Dermis blood vessel endothelial cell (primary cell): Measurements from ENCODE around the gene WNT10A. TPM values are rescaled to one million over a fixed set of nuclear protein-coding genes. Genes with fewer than 3 reads are reported as not detected.

ENCODE experiments used
- DNase-seq: peaks from one replicate; pipeline ENCODE4 v3.0.0; 2010
- total RNA-seq: library from RNA; depleted of rRNA; stranded (reverse); fragments of >200 nt; gene quantifications from 2 replicates; pipeline ENCODE4 v1.2.3, GENCODE V29; 2014

WNT10A gene
- total RNA-seq, 1 donor from 2014 or later = under 0.01 TPM

DNA sequence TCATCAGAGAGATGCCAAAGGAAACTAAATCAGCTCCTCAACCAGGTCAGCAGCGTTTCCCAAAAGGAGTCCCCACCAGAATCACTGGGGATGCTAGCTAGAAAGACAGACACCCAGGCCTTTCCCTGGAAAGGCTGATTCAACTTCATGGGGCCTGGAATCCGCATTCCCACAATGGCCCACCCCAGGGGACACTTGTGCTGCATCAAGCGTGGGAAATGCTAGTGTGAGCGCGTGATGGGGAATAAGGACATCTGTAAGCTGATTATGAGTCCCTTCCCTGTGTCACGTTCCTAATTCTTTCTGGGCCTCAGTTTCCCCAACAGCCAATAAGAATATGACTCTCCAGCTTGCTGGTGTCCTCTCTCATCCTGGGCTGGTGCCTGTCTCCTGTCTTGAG is 2.2 kb upstream of the WNT10A start:
- DNase-seq = no peak

GRCh38 chr2:218878926-218879761 is 1.5 kb upstream of the WNT10A start:
- no peak for DNase-seq

GRCh38 chr2:218879776-218880101 is 913 bp upstream of the WNT10A start:
- DNase-seq = no peak

DNA sequence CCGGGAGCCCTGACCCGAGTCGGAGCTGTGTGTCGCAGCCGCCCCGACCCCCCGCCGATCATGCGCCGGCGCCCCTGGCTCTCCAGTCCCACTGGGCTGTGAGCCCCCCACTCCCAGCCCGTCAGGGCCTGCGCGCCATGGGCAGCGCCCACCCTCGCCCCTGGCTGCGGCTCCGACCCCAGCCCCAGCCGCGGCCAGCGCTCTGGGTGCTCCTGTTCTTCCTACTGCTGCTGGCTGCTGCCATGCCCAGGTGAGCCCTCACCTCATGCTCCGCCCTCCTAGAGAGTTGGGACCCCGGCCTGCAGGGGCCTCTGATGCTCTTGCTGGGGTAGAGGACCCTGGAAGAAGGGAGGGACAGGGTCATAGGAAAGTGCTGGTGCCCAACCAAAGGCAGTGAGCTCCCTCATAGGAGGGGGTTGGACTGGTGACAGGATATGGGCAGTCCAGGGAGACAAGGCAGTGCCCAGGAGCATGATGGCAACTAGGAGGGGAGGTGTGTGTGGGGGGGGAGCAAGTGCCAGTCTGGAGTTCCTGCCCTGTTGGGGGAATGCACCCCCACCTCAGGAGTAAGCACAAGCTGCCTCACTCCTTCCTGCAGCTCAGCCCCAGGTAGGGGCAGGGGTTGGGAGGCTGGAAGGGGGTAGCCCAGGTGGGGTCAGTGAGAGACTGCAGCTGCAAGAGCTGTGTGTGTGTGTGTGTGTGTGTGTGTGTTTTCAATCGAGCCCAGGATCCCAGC is 375 bp downstream of the WNT10A start:
- DNase-seq = no peak

- DNase-seq = no peak
Measured at GRCh38 chr2:218881744-218882460, 1.2 kb downstream of the WNT10A start.

DNA sequence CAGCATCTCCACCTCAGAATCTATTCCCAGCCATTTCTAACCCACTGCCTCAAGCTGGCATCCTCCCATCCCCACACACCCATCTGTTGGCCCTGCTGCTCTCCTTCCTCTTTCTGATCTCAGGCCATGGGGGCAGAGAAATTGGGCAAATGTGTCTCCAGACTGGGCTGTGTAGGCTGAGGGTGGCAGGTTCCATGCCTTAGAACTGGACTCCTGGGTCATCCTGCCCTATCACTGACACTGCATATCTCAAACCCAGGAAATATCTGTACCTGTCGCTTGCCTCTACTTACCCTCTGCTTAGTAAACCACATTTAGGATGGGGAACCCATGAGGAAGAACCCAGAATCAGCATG is 1.8 kb downstream of the WNT10A start:
- no peak for DNase-seq

DNA sequence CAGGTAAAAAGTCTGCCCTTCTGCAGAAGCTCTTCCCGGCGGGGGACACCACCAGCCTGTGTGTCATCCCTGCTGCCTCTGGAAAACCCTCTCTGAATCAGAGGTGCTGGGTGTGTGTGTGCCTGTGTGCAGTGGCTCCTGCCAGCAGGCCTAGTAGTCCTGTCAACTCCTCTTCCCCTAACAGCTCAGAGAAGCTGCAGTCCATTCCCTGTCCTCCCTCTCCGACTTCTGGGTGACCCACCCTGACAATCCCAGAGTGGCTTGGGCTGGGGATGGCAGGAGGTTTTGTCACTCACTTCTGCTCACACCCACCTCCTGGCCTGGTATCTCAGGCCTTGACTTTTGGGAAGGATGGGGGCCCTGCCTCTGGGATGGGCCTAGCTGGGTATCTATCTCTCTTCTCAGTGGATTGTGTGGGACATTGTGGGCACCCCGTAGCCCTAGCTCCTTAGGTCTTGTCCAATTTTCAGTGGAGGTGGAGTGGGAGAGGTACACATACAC is 2.3 kb downstream of the WNT10A start:
- DNase-seq = no peak

DNA sequence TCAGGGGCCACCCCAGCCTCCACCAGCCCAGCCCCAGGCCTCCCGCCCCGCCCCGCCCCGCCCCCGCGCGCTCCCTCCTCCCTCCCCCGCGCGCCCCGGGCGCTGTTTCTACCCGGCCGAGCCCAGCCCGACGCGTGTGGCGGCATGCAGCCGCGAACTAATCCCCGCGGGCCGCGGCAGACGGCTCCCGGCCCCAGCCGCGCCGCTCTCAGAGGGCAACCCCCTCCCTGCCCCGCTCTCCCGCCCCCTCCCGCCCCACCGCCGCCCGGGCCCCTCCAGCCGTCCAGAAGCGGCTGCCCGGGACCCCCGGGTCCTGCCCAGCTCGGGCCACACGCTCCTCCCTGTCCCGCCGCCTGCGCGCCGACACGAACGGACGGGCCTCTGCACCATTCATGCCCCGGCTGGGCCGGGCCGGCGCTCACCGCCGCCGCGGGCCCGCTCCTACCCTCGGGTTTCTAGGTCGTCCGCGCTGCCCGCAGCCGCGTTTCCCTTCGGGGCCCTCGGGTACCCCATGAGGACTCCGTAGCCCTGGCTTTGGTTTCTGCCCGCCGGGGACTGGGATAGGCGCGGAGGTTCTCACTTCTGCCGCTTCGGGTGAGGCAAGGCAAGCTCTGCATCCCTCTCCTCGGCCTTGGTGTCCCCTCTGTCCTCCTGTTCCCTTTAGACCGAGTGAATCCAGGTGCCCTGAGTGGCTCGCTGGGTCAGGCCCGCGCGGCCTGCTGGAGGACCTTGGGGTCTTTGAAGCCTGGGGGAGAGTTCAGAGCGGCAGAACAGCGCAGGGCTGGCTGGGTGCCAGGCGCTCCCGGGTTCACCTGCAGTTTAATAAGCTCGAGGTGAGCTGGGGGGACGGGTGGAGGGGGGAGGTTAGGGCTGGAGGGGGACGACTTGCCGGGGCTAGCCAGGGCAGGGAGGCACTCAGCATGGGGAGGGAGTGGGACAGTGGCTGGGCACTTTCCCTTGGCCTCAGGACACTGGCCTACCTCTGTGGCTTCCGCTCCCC is 3.1 kb downstream of the WNT10A start:
- no peak for DNase-seq

- DNase-seq = no peak
Measured at GRCh38 chr2:218884519-218884918, 3.9 kb downstream of the WNT10A start.

- DNase-seq = no peak
Measured at GRCh38 chr2:218885981-218886947, 5.6 kb downstream of the WNT10A start.

DNA sequence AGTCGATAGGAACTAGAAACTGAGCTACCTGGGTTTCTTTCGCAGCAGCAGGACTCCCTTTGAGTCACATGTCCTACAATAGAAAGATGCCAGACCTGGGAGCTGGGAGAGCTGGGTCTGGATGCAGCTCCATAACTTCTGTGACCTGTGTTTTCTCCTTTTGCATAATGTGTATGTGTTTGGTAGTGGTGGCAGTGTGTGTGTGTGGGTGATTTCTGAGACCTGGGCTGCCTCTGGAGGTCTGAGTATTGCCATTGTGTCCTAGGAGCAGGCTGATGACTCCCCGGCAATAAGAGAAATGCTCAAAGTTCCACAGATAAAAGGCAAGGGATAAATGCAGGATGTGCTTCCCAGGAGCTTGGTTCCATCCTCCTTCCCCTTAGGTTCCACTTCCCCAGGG is 6.4 kb downstream of the WNT10A start:
- DNase-seq = no peak

GRCh38 chr2:218888341-218888740 is 7.7 kb downstream of the WNT10A start:
- DNase-seq = no peak

- no peak for DNase-seq
Measured at GRCh38 chr2:218889937-218890336, 9.3 kb downstream of the WNT10A start.

- no peak for DNase-seq
Measured at GRCh38 chr2:218890369-218890768, 9.7 kb downstream of the WNT10A start.

DNA sequence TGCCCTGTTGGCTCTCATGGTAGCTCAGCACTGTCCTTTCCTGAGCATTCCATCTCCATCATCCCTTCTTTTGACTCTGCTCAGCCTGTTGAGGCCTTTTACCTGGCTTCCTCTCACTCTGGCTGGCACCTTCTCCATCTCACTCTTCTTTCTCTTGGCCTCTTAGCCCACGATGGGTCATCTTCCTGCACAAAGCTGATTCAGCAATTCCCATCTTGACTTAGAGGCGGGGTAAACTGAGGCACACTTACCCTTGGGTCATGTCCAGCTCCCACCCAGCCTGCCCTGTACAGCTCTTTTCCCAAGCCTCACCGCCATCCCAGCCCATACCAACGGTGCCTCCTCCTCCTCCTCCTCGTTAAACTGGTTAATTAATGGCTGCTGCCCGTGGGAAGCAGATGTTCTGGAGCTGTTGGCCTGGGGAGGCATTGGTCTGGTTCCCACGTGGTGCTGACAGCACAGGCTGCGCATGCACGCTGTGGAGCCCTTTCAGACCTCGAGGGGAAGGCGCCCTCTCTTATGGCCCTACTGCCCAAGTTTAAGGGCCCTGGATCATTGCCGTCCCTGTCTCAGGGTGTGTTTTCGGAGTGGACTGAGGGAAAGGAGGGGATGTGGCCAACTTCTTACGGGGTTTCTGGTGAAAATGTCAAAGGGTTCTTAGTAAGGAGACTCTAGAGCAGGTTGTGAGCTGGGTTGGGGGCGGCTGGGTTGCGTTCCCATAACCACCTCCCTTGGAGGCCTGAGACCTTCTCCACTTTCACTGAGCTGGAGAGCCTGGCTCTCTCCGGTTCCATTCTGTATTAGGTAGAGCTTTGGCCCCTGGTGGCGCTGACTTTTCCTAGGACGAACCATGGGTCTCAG is 10.9 kb downstream of the WNT10A start:
- no peak for DNase-seq

- DNase-seq = peak; percentile 68
Measured at GRCh38 chr2:218892693-218893348, 12.2 kb downstream of the WNT10A start.

GRCh38 chr2:218893349-218894150 is 12.9 kb downstream of the WNT10A start:
- no peak for DNase-seq

GRCh38 chr2:218894151-218894879 is 13.7 kb downstream of the WNT10A start:
- DNase-seq = no peak
